GM21825 (cell line): Measurements from ENCODE around the gene NELFB.

Source experiments
- ATAC-seq: cut with Tn5 transposase; IDR thresholded peaks from one replicate; pipeline ENCODE4 v1.9.1; 2021; ENCODE audit warnings: mild to moderate bottlenecking, moderate library complexity; ENCODE audit not compliant: unreplicated experiment

The NELFB gene

DNA sequence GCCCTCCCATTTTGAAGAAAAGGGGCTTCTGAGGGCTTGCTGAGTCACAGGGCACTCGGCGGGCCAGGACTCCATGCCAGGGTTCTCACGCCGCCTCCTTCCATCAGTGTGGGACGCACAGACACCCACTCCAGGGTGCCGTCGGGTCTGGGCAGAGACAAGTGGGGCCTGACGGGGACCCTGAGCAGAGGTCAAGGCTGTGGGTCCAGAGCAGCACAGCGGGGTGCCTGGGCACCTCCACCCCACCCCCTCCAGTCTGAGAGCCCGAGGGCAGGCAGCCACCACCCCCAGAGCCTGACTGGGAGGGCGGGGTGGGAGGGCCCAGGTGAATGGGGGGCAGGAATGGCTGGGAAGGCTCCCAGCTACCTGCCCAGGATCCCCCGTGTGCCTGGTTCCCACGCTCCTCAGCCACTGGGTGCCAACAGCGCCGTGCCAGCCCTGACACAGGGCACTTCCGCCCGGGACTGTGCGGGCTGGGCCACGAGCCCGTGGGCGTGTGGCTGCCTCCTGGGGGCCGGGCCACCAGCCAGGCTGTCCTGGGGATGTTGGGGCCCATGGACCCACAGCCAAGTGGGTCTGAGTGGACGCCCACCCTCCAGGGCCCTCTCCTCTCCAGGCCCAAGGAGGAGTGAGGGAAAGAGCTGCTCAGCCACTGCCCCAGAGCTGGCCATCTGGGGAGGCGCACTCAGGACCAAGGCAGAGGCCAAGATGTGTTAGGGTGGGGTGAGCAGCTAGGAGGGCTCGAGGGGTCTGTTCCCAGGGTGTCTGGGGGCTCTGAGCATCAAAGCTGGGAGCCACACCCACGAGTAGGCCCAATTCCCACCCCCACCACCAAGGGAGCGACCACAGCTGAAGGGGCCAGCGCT lies 57.1 kb downstream of the NELFB start:
- ATAC-seq = no peak

DNA sequence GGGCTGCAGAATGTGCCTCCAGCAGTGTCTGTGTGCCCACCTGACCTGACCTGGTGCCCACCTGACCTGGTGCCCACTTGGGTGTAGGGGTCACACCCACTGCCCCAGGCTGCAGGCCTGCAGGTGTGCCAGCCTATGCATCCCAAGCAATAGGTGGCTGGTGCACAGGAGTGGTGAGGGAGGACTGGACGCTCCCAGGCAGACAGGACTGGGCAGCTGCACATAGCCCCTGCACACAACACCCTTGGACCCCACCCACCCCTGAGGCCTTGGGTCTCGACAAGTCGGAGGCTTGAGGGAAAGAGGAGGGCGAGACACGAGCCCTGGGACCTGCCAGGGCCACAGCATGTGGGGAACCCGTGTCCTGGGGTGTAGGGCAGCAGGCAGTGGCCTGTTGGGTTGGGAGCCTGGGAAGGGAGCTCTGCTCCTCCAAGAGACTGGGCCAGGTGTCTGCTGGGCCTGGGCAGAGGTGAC lies 57.8 kb downstream of the NELFB start:
- ATAC-seq = no peak

GRCh38 chr9:137313326-137313936 lies 58.3 kb downstream of the NELFB start:
- ATAC-seq = no peak

- no peak for ATAC-seq
Observed at GRCh38 chr9:137313956-137314560, 58.9 kb downstream of the NELFB start.

DNA sequence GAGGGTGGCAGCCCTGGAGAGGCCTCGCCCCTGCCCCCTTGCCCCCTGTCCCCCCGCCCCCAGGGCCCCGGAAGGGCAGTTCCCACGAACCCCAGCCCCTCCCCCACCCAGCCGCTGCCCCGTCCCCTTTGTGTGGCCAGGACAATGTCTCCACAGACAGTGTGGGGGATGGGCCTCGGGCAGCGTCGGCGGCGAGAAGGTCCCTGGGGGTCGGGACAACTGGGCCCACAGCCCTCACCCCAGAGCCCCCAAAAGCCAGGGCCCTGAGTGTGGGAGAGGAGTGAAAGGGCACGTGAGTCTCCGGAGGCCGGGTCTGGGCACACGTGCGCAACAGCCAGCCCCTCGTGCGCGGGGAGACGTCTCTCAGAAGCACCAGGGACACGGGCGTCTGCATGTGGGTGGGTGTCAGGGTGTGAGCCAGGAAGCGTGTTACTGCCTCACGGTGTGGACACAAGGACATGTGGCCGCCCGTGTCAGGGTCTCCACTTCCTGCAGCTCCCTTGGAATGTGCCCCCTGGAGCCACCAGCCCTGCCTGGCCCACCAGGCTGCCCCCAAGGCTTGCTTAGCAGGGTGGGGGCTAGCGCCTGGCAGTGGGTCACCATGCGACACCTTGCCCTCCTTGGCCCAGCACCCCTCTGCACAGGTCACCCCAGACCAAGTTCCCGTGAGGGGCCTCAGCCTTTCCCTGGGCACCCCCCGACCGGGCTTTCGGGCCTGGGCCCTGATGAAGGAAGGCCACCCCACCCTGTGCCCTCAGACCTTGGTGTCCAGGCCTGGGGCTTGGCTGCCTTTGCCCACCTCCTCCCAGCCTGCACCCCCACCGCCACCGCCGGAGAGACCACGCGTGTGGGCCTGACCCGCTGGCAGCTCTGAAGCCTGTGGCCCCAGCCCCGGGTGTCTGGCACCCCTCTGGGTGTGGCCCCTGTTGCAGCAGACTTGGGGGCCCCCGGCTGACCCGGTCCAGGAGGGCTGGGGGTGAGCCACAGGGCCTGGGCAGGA lies 59.7 kb downstream of the NELFB start:
- no peak for ATAC-seq

GRCh38 chr9:137315581-137316011 lies 60.5 kb downstream of the NELFB start:
- ATAC-seq = no peak

DNA sequence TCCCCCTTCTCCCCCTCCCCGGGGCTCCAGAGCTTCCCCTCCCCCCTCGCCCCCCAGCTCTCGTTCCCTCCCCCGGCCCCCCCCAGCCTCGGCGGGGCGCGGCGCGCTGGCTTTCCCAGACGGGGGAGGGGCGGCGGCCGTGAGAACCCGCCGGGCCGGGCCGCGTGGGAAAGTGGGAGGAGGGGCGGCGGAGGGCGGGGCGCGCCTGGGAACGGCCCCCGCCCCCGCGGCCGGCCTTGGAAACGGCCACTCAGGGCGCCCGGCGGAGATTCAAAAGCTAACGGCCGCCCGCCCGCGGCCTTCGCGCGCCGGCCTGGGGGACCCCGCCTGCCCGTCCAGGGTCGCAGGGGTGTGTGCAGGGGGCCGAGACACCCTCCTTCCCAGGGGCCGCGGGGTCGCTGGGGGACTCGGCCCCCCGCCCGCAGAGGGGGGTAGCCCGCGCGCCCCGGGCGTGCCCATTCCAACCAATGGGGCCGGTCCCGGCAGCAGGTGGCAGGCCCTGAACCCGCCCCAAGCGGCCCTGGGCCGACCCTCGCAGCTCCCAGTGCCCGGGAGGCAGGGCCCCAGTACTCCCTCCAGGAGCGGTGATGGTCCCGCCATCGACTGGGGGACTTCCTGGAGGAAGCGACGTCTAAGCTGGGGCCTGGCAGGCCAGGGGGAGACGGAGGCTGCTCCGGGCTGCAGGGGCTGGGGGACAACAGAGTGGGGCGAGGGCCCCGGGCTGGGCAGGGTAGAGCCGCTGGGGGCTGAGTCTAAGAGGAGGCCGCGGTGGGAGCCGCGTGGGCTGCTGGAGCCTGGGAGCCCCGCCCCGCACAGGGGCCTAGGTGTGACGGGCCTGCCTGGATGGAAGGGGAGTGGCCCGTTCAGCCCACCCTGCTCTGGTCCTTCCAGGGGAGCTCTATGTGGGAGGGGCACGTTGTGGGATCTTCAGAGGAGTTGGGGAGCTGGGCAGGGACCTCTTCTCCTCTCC lies 61.2 kb downstream of the NELFB start:
- ATAC-seq = no peak

GRCh38 chr9:137317021-137317717 lies 62.0 kb downstream of the NELFB start:
- ATAC-seq = no peak

- no peak for ATAC-seq
Observed at GRCh38 chr9:137317718-137318511, 62.8 kb downstream of the NELFB start.

DNA sequence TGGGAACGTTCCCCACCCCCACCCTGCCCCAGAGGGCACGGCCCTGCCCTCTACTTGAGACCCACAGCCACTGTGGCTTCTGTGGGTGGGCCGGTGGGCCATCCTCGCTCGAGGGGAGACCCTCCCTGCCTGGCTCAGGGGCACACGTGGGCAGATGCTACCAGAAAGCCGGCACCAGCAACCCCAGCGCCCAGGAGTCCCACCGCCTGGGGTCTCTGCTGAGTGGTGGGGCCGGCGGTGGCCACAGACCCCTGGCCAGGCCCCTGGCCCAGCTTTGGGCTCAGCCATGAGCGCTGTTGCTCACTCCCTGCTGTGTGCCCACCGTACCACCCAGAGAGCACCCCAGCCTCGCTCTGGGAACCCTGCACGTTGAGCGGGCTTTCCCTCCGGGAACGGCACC lies 63.5 kb downstream of the NELFB start:
- no peak for ATAC-seq

GRCh38 chr9:137319011-137319738 lies 64.0 kb downstream of the NELFB start:
- no peak for ATAC-seq

DNA sequence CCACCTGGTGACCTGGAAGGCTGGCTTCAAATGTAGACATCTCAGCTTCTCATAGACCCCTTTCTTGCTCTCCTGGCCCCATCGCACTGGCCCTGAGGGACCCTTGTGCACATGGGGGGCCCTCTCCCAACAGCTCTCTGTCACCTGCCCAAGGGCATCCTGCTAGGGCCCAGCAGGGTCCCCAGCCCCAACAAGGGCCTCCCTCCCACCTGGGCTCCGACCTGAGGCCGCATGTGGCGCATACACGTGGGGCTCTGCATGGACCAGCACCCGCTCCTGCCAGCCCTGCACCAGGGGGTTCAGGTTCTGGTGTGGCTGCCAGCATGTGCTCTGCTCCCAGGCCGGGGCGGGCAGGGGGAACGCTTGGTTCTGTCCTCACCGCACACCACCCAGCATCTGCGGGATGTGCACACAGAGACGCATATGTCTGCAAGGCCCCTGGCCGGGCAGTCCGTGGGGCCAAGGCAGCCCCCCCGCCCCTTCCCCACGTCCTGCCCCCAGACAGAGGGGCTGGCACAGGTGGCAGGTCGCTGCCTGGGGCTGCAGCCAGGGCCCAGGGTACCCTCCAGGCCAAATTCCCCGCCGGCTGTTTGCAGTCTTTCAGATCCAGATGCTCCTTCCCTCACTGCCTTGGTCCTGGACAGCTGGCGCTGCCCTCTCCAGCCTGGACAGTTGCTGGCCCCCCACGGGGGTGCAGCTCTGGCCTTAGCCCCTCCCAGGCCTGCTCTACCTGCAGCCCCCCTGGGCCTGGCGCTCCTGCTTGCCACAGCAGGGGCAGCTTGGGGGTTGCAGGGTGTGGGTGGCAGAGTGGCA lies 64.8 kb downstream of the NELFB start:
- ATAC-seq = no peak

GRCh38 chr9:137320555-137321384 lies 65.6 kb downstream of the NELFB start:
- ATAC-seq = no peak

- no peak for ATAC-seq
Observed at GRCh38 chr9:137321726-137322361, 66.7 kb downstream of the NELFB start.
